T1000 (cell line): ENCODE data around the gene PZP.
"Not testable (repeated sequence)": the region's sequence is repeated elsewhere in the genome, so short reads cannot be mapped to it uniquely, and the experiment has no call there.

Source experiments
- DNase-seq: peaks from one replicate; lab custom pipeline; 2025; ENCODE audit warnings: mixed read lengths; lab: John Stamatoyannopoulos, UW

The PZP gene

DNA sequence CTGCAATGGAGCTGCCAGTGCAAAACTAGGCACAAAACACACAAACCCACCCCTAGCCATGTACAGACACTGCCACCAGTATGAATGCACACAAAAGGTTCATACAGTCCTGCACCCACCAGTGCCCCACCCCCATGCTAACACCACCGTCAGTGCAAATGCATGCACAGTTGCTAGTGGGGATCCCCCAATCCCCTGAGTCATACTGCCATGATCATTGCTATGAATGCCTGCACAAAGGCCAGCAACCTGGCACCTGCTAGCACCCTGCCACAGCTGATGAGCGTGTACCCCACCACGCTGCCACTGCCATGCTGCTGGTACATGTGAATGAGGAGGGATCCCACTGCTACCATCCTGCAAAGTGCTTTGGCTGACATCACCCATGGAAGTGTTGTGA, 23.9 kb downstream of the PZP start:
- no peak for DNase-seq

DNA sequence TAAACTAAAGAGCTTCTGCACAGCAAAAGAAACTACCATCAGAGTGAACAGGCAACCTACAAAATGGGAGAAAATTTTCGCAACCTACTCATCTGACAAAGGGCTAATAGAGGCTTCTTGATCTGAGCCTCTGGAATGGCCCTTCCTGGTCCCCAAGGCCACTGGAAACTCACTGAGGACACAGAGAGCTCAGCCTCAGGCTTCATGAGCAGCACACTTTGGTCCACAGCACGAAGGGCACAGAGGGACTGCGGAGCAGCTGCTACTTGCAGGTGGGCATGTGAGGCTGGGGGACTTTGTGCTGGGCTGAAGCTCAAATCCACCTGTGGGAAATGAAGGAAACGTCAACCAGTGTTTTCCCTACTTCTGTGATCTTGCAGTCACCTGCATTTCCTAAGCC, 27.4 kb downstream of the PZP start:
- no peak for DNase-seq

DNA sequence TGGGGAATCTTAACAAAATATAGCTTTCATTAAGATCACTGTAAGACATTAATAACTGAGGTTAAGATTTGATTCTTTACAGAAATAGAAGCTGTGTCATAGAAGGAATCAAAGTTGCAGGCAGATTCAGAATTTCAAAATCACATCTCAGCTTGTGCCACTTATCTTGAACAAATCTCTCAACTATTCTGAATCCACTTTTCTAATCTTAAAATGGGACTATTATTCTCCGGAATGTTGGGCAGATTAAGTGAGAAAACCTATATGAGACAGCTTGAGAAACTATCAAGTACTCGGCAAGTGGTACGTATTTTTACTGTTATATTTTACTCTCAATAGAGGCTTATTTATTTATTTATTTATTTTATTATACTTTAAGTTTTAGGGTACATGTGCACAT, 28.4 kb downstream of the PZP start:
- DNase-seq, result no peak

DNA sequence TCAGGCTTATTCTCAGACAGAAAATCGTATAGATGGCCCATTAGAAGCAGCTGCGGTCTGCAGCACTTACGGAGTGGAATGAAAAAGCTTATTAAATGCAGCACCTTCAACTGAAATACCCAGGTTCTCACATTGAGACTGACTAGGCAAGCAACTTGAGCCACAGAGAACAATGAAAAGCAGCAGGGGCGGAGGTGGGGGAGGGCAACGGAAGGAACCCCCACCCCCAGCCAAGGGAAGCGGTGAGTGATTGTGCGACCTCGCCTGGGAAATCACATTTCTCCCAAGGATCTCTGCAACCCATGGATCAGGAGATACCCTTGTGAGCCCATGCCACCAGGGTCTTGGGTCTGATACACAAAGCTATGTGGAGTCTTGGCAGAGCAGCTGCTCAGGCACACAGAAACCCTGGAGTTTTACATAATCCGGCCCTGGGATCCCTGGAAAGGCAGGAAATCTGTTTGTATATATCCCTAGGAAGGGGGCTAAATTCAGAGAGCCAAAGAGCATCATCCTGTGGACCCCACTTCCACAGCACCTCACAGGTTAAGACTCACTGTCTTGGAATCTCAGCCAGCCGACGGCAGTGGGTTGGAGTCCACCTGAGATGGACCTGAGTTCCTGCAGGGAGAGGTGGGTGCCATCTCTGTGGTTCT, 38.1 kb downstream of the PZP start:
- DNase-seq, result no peak

DNA sequence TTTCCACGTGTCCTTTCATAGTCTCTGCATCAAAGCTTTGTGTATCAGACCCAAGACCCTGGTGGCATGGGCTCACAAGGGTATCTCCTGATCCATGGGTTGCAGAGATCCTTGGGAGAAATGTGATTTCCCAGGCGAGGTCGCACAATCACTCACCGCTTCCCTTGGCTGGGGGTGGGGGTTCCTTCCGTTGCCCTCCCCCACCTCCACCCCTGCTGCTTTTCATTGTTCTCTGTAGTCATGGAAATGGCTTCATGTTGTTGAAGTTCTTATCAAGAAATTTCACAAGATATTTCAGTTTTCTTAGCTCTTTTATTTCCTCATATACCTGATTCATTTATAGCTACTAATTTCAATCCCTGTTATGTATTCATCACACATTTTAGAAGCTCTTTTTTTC, 40.9 kb downstream of the PZP start:
- DNase-seq, result not testable (repeated sequence)

DNA sequence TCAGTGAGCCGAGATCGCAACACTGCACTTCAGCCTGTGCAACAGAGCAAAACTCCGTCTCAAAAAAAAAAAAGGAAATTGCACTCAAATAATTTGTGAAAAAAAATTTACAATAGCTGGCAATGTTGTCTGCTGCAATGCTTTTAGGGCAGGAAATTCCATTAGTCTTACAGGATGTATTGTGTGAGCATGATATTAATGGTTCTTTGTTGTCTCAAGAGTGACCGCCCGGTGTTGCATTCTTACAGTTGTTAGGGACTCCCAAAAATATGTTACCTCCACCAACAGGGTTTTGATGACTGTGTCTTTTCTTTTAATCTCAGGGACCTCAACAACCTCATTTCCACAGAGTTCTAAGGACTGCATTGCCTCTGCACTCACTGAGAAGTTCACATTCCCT, 44.8 kb downstream of the PZP start:
- no peak for DNase-seq

DNA sequence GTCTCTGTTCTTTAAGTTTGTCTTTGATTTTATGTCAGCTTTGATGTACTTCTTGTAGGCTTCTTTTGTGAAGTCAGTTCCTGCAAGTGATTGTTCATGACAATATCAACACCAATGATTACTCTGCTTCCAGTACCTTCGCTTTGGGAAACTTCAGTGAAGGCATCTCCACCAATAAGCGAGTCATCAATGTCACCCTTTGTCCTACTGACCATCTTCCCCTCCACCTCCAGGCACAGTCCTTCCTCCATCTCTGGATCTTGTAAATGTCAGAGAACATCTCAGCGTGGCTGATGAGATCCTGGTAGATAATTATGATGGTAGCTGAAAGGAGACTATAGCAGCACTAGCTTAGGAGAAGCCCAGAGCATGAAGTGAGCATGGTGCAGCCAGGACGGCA, 52.1 kb downstream of the PZP start:
- no peak for DNase-seq

DNA sequence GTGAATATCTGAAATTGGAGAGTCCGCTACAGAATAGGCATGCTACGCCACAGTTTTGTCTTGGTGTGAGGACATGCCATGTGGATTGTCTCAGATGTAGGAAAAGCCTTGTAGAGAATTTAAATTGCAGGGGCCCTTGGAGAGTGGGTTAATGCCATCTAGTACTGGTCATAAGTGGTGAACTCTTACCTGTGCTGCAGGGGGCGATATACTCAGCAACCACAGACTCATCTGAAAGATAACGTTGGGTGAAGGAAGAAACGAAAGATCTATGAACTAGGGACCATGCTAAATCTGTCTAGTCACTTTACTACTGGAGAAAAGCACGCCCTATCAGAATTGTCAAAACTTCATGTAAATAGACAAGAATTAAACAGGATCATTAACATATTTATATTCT, 58.8 kb downstream of the PZP start:
- DNase-seq, result no peak

DNA sequence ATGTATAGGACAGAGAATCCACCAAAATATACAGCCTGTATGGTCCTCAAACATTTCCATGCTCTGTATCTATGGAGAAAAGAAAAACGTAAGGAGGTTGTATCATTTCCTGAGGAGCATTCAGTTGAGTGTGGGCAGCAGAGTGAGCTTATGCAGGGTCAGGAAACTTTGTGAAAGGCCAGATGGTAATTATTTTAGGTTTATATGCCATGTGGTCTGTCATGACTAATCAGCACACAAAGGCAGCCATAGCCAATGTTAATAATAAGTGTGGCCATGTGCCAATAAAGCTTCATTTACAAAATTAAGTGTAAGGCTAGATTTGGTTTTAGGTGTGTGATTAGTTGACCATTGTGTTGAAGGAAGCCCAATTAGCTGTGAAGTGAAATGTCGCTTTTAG, 59.3 kb downstream of the PZP start:
- no peak for DNase-seq

DNA sequence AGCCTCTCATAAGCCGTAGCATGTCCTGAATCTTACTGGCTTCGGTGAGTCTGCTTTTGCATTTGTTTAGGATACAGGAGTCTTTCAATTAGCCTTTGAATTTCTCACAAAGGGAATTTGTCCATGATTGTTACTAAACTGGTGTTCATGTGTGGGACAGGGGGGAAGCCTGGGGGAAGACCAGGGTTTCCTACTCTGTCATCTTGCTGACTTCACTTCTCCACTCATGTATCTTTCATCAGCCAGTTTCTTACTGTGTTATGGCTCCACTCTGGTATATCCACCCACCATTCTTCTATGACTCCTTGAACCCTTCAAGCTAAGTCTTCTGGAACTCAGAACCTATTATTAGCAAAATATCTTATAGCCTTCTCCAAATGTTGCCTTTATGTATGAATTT, 60.7 kb downstream of the PZP start:
- DNase-seq, result no peak

DNA sequence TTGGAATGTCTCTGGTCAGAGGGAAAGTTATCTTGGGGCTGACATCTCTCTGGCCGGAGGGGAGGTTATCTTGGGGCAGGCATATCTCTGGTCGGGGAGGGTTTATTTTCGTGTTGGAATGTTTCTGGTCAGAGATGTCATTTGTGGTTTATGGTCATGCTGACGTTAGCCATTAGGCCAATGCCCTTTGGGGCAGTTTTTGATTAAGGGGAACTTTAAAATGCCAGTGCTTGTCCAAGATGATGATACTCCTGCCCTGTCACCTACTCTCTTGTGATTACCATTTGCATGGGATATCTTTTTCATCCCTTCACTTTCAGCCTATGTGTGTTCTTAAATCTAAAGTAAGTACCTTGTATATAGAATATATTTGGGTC, 63.5 kb downstream of the PZP start:
- no peak for DNase-seq

DNA sequence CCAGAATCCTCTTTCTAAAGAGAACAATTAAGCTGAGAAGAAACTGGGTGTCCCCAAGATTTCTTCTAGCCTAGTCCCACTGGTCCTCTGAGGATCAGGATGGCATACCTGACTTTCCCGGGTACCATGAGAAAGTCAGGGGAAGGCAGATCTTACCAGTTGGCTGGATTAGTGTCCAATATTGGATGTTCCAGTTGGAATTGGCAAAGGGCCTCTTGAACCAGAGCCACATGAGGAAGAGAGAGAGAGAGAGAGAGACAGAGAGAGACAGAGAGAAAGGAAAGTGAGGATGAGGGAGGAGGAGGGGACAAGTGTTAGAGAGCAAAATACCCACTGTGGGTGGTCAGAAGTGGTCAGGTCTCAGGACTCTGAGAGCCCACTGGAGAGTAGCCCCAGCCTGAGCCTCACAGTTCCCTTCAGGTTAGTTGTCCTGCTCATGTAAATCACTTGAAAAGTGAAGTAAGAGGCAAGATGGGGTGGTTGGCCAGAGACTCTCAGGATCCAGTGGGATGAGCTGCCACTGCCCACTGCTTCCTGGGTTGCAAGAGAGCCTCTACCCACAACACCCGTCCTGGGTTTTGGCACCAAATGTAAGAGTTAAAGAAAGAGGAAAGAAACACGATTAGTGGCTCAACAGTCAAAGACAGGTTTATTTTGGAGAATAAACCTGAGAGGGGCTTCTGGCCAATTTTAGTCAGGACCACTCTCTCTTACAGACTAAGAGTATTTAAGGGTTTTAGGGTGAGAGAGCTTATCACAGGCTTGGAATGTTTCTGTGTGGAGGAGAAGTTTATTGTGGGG, 64.1 kb downstream of the PZP start:
- no peak for DNase-seq

DNA sequence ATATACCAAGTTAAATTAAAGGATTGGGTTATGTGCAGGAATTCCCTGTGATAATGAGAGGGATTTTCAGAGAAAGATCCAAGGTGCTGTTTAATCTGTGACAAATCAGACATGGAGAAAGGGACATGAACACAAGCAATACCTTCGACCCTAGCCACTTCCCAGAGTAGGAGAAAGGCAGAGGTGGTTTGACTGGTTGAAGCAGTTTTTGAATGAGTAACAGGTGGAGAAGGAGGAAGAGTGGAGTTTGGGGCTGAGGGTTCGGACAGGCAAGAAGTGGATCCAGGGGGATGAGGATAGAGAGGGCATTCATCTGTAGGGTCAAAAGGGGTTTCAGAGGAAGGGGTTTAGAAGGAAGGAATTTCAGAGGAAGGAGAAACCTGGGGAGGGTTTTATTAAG, 65.1 kb downstream of the PZP start:
- no peak for DNase-seq

DNA sequence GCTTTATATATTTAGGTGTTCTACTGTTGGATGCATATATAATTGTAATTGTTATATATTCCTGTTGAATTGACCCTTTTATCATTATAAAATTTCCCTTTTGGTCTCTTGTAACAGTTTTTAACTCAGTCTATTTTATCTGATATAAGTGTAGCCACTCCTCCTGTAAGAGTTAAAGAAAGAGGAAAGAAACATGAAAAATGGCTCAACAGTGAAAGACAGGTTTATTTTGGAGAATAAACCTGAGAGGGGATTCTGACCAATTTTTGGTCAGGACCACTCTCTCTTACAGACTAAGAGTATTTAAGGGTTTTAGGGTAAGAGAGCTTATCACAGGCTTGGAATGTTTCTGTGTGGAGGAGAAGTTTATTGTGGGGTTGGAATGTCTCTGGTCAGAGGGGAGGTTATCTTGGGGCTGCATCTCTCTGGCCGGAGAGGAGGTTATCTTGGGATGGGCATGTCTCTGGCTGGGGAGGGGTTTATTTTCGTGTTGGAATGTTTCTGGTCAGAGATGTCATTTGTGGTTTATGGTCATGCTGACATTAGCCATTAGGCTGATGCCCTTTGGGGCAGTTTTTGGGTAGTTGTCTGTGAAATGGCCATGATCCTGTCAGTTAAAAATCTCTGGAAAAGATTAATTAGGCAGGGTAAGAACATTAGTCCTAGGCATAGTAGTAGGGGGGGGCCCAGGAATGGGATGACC, 68.5 kb downstream of the PZP start:
- not testable (repeated sequence) for DNase-seq

DNA sequence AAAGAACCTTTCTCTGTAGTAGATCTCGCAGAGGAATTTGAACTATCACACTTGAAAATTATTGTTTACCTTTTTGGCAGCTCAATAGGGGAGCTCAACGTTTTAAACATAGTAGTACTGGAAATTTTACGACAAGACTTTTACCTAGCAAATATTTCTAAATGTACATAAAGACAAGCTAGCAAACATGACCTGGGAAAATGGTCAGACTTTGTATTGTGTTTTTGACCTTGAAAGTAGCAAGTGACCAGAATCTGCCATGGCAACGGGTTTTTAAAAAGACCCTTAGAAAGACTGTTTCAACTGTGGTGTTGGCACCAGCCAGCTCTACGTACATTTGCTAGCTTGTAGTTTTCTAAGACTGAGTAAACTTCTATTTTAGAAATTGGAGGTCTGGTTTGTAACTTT, 72.3 kb downstream of the PZP start:
- no peak for DNase-seq

DNA sequence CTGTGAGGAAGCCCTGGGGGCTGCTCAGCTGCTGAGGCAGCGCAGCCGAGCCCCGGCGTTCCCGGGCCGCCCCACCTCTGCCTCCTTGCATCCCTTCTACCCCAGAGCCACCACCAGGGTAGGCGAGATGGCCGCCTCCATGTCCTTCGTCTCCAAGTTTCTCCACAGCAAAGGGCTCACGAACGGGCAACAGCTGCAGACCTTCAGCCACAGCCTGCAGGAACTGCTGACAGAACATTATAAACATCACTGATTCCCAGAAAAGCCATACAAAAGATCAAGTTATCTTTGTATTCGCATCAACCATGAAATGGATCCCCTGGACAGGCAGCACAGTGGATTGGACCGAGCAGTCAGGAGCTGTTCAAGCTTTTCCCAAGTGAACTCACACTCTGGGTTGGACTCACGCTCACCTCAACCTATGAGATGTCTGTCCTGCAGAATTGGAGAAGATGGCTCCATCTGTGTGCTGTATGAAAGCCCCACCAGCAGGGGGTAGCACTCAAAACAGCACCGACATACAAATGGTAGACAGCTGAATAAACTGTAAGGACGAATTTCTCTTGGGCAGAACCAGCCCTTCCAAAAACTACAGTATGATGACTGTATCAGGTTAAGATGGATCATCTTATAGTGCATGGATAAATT, 73.1 kb downstream of the PZP start:
- DNase-seq, result no peak

DNA sequence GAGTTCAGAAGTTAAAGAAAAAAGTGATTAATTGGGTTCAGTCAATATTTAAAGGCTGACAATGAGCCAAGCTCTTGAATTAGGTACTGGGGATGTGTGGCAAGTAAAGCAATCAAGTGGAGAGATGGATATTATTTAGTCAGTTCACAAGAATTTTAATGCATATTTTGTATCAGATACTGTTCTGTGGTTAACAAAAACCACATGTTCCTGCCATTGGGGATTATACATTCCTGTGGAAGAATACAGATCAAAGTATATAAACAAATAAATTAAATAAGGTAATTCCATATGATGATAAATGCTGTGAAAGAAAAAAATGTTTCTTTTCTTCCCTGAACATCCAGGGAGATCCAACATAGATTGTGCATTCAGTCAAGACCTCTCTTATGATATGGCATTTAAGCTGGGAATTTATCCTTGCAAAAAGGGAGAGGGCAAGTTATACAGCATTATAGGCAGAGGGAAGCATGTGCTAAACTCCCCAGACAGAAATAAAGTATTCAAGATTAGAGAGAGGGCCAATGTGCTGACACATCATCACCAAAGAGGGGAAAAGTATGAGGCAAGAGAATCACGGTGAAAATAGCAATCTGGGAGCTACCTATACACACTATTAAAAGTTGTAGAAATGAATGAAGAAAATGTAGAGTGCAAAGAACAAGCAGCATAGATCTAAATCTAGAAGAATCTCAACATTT, 74.8 kb downstream of the PZP start:
- no peak for DNase-seq

DNA sequence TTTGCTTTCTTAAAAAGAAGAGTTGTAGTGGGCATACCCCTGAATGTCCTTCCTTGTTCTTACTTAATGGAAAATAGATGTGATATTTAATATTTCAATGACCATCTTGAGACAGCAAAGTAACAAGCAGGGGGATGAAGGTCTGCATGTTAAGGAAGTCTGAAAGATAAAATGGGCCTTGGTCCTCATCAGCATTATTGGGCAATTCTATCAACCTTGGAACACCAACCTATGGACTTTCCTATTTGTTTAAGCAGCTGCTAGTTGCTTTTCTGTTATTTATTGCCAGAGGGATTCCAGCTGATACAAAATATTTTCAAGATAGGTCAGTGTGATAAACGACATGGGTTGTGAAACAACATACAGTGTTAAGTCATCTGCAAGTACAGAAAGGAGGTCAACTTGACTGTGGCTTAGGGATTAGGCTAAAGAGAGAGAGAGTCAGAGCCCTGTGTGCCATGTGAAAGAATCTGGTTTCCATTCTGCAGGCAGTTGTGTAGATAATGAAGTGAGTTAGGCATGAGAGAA, 76.1 kb downstream of the PZP start:
- DNase-seq, result no peak

DNA sequence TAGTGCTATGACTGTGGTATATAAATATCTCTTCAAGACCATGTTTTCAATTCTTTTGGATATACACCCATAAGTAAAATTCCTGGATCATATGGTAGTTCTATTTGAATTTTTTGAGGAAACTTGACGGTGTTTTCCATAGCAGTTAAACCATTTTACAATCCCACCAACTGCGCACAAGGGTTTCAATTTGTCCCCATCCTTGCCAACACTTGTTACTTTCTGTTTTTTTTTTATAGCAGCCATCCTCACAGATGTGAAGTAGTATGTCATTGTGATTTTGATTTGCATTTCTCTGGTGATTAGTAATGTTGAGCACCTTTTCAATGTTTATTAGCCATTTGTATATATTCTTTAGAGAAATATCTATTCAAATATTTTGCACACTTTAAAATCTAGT, 78.0 kb downstream of the PZP start:
- DNase-seq, result no peak

DNA sequence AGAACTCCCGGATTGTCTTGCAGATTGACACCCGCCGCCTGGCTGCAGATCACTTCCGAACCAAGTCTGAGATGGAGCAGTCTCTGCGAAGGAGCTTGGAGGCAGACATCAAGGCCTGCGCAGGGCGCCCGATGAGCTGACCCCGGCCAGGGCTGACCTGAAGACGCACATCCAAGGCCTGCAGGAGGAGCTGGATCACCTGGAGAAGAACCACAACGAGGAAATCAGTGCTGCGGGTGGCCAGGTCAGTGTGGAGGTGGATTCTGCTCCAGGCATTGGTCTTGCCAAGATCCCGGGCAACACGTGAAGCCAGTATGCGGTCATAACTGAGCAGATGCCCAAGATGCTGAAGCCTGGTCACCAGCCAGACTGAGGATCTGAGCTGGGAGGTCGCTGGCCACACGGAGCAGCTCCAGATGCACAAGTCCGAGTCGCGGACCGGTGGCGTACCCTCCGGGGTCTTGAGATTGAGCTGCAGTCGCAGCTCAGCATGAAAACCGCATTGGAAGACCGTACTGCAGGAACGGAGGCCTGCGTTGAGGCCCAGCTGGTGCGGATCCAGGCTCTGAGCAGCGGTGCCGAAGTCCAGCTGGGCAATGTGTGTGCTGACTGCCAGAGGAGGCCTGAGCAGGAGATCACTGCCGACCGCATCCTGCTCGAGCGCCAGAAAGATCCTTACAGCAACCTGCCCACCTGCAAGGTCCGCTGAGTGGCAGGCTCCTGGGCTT, 80.1 kb downstream of the PZP start:
- DNase-seq, result no peak

DNA sequence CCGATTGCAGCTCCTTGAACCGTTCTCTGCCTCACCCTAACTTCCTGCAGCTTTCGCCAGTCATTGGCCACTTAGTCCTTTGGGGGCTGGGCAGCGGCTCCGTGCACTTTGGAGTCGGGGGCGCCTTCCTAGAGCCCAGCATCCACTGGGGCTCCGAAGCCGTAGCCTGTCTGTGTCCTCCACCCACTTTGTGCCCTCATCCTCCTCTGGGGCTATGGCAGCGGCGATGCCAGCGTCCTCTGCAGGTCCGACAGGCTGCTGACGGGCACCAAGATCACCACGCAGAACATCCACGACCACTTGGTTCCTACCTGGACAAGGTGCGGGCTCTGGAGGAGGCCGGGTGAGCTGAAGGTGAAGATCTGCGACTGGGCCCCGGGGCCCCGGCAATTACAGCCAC, 80.7 kb downstream of the PZP start:
- DNase-seq, result no peak
